GM23338 (cell line): ENCODE results near the gene SSU72. TPM values are rescaled to one million over a fixed set of nuclear protein-coding genes. Genes with fewer than 3 reads are reported as not detected.

Experiments
- ATAC-seq: fragments of 200-7000 bp; cut with Tn5 transposase; 3 replicates; pipeline ENCODE4 v1.9.1; 2020
- DNase-seq: peaks from one replicate; pipeline ENCODE4 v3.0.0-alpha.2; 2015; ENCODE audit warnings: low spot score
- H2AFZ ChIP-seq: fragments of 200-600 bp; sonication (generic); 2 replicates; pipeline ENCODE4 v1.8.0; 2016; ENCODE audit warnings: antibody characterized with exemption, mild to moderate bottlenecking, moderate library complexity
- H3F3A ChIP-seq: fragments of 200-600 bp; sonication (generic); replicated peaks from 2 replicates; pipeline ENCODE4 v1.8.0; 2017; ENCODE audit warnings: antibody characterized with exemption, mixed run types, low read depth
- H3K27ac ChIP-seq: fragments of 200-600 bp; sonication (generic); 2 replicates; pipeline ENCODE4 v1.6.1; 2016; ENCODE audit warnings: low read depth
- H3K27me3 ChIP-seq: fragments of 200-600 bp; sonication (generic); 2 replicates; pipeline ENCODE4 v1.8.0; 2016; ENCODE audit warnings: mild to moderate bottlenecking, mixed run types, moderate library complexity; ENCODE audit not compliant: insufficient read depth
- H3K36me3 ChIP-seq: fragments of 200-600 bp; sonication (generic); 2 replicates; pipeline ENCODE4 v1.8.0; 2016; ENCODE audit warnings: mild to moderate bottlenecking; ENCODE audit not compliant: insufficient read depth
- H3K4me1 ChIP-seq: fragments of 200-600 bp; sonication (generic); 2 replicates; pipeline ENCODE4 v1.8.0; 2016; ENCODE audit warnings: mild to moderate bottlenecking, moderate library complexity; ENCODE audit not compliant: insufficient read depth
- H3K4me2 ChIP-seq: fragments of 200-600 bp; sonication (generic); 2 replicates; pipeline ENCODE4 v1.7.1; 2017; ENCODE audit warnings: mixed run types
- H3K4me3 ChIP-seq: fragments of 200-600 bp; sonication (generic); 2 replicates; pipeline ENCODE4 v1.6.1; 2016; ENCODE audit warnings: mixed run types
- H3K79me2 ChIP-seq: fragments of 200-600 bp; sonication (generic); replicated peaks from 2 replicates; pipeline ENCODE4 v1.8.0; 2017; ENCODE audit warnings: mild to moderate bottlenecking; ENCODE audit not compliant: insufficient read depth
- H3K9me2 ChIP-seq: fragments of 200-600 bp; sonication (generic); 2 replicates; pipeline ENCODE4 v1.8.0; 2017; ENCODE audit not compliant: insufficient read depth
- H4K20me1 ChIP-seq: fragments of 200-600 bp; sonication (generic); replicated peaks from 2 replicates; pipeline ENCODE4 v1.8.0; 2017; ENCODE audit warnings: mild to moderate bottlenecking; ENCODE audit not compliant: insufficient read depth
- H3K27ac Mint-ChIP-seq: 2 replicates; pipeline ENCODE4 v1.8.0; 2020; ENCODE audit warnings: inconsistent platforms, mild to moderate bottlenecking, moderate library complexity, mixed read lengths
- H3K27me3 Mint-ChIP-seq: 3 replicates; pipeline ENCODE4 v1.8.0; 2022; ENCODE audit warnings: low read depth, mild to moderate bottlenecking, moderate library complexity, mixed read lengths, inconsistent platforms; ENCODE audit not compliant: insufficient read depth, poor library complexity
- H3K36me3 Mint-ChIP-seq: 3 replicates; pipeline ENCODE4 v1.8.0; 2021; ENCODE audit warnings: low read depth, mild to moderate bottlenecking, inconsistent platforms, moderate library complexity, mixed read lengths
- H3K4me1 Mint-ChIP-seq: 3 replicates; pipeline ENCODE4 v1.8.0; 2020; ENCODE audit warnings: mild to moderate bottlenecking, inconsistent platforms, mixed read lengths
- H3K4me3 Mint-ChIP-seq: 3 replicates; pipeline ENCODE4 v1.8.0; 2021; ENCODE audit warnings: moderate library complexity, mild to moderate bottlenecking, inconsistent platforms, mixed read lengths
- H3K9me3 Mint-ChIP-seq: 3 replicates; pipeline ENCODE4 v1.8.0; 2020; ENCODE audit warnings: moderate library complexity, mild to moderate bottlenecking, inconsistent platforms, mixed read lengths
- CREB1 ChIP-seq: fragments of 250-450 bp; sonication (Bioruptor Pico); IDR thresholded peaks from 2 replicates; pipeline ENCODE4 v1.5.0; 2020; ENCODE audit warnings: low read depth, mild to moderate bottlenecking, moderate library complexity
- CTCF ChIP-seq, 2 experiments: fragments of 200-600 bp in 1 of 2; sonication (generic) in 1 of 2; conservative IDR thresholded peaks; 2 replicates each; pipeline versions ENCODE4 v1.5.1 to v1.6.1; 2016 to 2017; ENCODE audit warnings: antibody characterized with exemption in 2 of 2, low read depth in 2 of 2, mild to moderate bottlenecking in 2 of 2, moderate library complexity in 1 of 2
- ETS1 ChIP-seq: IDR thresholded peaks from 2 replicates; pipeline ENCODE4 v1.6.1; 2016; ENCODE audit warnings: antibody characterized with exemption
- EZH2 ChIP-seq: fragments of 200-600 bp; sonication (generic); IDR thresholded peaks from one replicate; pipeline ENCODE4 v1.8.0; 2017; ENCODE audit warnings: antibody characterized with exemption, mild to moderate bottlenecking, low read depth; ENCODE audit not compliant: unreplicated experiment
- EZH2phosphoT487 ChIP-seq: fragments of 200-600 bp; sonication (generic); IDR thresholded peaks from one replicate; pipeline ENCODE4 v1.8.1; 2018; ENCODE audit warnings: antibody characterized with exemption; ENCODE audit not compliant: unreplicated experiment
- JUNB ChIP-seq: IDR thresholded peaks from one replicate; pipeline ENCODE4 v1.6.1; 2016; ENCODE audit warnings: antibody characterized with exemption; ENCODE audit not compliant: unreplicated experiment
- NANOG ChIP-seq: IDR thresholded peaks from 2 replicates; pipeline ENCODE4 v1.6.1; 2016; ENCODE audit warnings: antibody characterized with exemption, borderline replicate concordance
- POLR2AphosphoS5 ChIP-seq: IDR thresholded peaks from 2 replicates; pipeline ENCODE4 v1.6.1; 2016; ENCODE audit warnings: antibody characterized with exemption, low read depth
- REST ChIP-seq: IDR thresholded peaks from one replicate; pipeline ENCODE4 v1.6.1; 2018; ENCODE audit warnings: antibody characterized with exemption; ENCODE audit not compliant: unreplicated experiment
- STAT1 ChIP-seq: IDR thresholded peaks from one replicate; pipeline ENCODE4 v1.6.1; 2016; ENCODE audit warnings: antibody characterized with exemption; ENCODE audit not compliant: unreplicated experiment
- ZNF114 ChIP-seq: fragments of 250-450 bp; sonication (Bioruptor Pico); IDR thresholded peaks from 2 replicates; pipeline ENCODE4 v1.5.0; 2020; ENCODE audit warnings: mild to moderate bottlenecking, moderate library complexity
- ZNF331 ChIP-seq: fragments of 250-450 bp; sonication (Bioruptor Pico); IDR thresholded peaks from 2 replicates; pipeline ENCODE4 v1.5.0; 2020; ENCODE audit warnings: low read depth, mild to moderate bottlenecking, moderate library complexity
- ZNF462 ChIP-seq: fragments of 250-450 bp; sonication (Bioruptor Pico); IDR thresholded peaks from 2 replicates; pipeline ENCODE4 v1.5.0; 2020; ENCODE audit warnings: mild to moderate bottlenecking, moderate library complexity
- polyA plus RNA-seq: library from polyadenylated mRNA; unstranded; fragments of >200 nt; fragmentation: Nextera tagmentation; extraction: Ambion mirVana; gene quantifications from 2 replicates; pipeline ENCODE4 v1.2.1, GENCODE V29; 2016
- total RNA-seq: library from RNA; depleted of rRNA; stranded (reverse); fragments of >200 nt; shearing (Covaris generic); gene quantifications from 2 replicates; pipeline ENCODE4 v1.2.3, GENCODE V29; 2014

Gene SSU72
- total and polyA plus RNA-seq, 2 experiments from 2014 or later = 148 to 248 TPM

- Histone ChIP-seq H3K4me1 (0 out of 2 replicates have a peak, but pooled peaks cover 6% of the 10 kb centered on the region), H3K27ac (no peak overlapping the region), H3K4me2 (no peak overlapping the region), H3K4me3 (no peak overlapping the region), H3K27me3 (no peaks in the 10 kb centered on the region), H3K9me2 (no peaks in the 10 kb centered on the region), H4K20me1 (peaks cover 5% of the 10 kb centered on the region; the same call in 1 of the 2 replicates), H3K36me3 (no peaks in the 10 kb centered on the region), H3K79me2 (peaks cover 16% of the 10 kb centered on the region; the same call in 1 of the 2 replicates), H3F3A (0 out of 2 replicates have a peak, but pooled peaks cover 11% of the 10 kb centered on the region), H2AFZ (no peak overlapping the region)
- Mint-ChIP-seq H3K27me3 (peaks cover 10% of the 10 kb centered on the region), H3K36me3 (peaks cover 2% of the 10 kb centered on the region; the same call in 2 of the 3 replicates), H3K27ac (no peak overlapping the region), H3K4me1 (peaks cover 19% of the 10 kb centered on the region), H3K9me3 (no peaks in the 10 kb centered on the region), H3K4me3 (no peak overlapping the region)
- DNase-seq (no peak), ATAC-seq (no peak)
- TF ChIP-seq POLR2AphosphoS5 (no peak), ZNF462 (no peak), JUNB (no peak), ZNF114 (no peak), CTCF (conservative IDR thresholded peaks at IDR 0.05; ENCODE audit: low read depth in 2 of 2) (no peak), ZNF331 (CRISPR knock-in tag) (no peak), NANOG (no peak), EZH2 (no peak), STAT1 (no peak), EZH2phosphoT487 (no peak), ETS1 (no peak), CREB1 (CRISPR knock-in tag) (no peak), REST (no peak)
Observed at GRCh38 chr1:1609822-1610485, 35.3 kb upstream of the SSU72 start.
